ENCODE data around the gene STRA8. TPM values are rescaled to one million over a fixed set of nuclear protein-coding genes. Genes with fewer than 3 reads are reported as not detected.

Gene STRA8
- total and polyA plus RNA-seq, 3 donors from 2014 or later, result 0.87 to 3.5 (median 1.4) TPM

- no peak overlapping the region for H3K27ac ChIP-seq
- H3K4me1 ChIP-seq, result peaks cover under 1% of the 10 kb centered on the region
- no peaks in the 10 kb centered on the region for H3K9me3 ChIP-seq
- no peaks in the 10 kb centered on the region for H3K36me3 ChIP-seq (ENCODE audit: low read depth, missing control alignments)
- DNase-seq, result no peak
- H3K4me3 ChIP-seq, result no peak overlapping the region
- 80 to 84% methylated on average over 3 of the region's 3 CpGs for WGBS, 2 donors
- H3K27me3 ChIP-seq, result no peaks in the 10 kb centered on the region
- no peak for TF ChIP-seq POLR2A (IDR thresholded peaks at IDR 0.05)
- TF ChIP-seq CTCF (IDR thresholded peaks at IDR 0.05), result no peak
- intact Hi-C loops (cut with DNase I; ENCODE audit: low total_unique reads), result no loop called here
Observed at GRCh38 chr7:135248546-135248945, 14.9 kb downstream of the STRA8 start.

GRCh38 chr7:135251496-135252391 lies 18.1 kb downstream of the STRA8 start:
- no peaks in the 10 kb centered on the region for H3K27me3 ChIP-seq
- peaks cover 13% of the 10 kb centered on the region for H3K4me1 ChIP-seq
- H3K36me3 ChIP-seq (ENCODE audit: low read depth, missing control alignments), result no peaks in the 10 kb centered on the region
- no peaks in the 10 kb centered on the region for H3K9me3 ChIP-seq
- H3K27ac ChIP-seq, result no peak overlapping the region
- 89 to 95% methylated on average over 4 of the region's 4 CpGs for whole genome bisulfite sequencing, 2 donors
- DNase-seq, result no peak
- H3K4me3 ChIP-seq, result no peak overlapping the region
- intact Hi-C loops (cut with DNase I; ENCODE audit: low total_unique reads), result no loop called here
- TF ChIP-seq CTCF (IDR thresholded peaks at IDR 0.05), result no peak
- no peak for TF ChIP-seq POLR2A (IDR thresholded peaks at IDR 0.05)

GRCh38 chr7:135253851-135254771 lies 20.5 kb downstream of the STRA8 start:
- TF ChIP-seq CTCF (IDR thresholded peaks at IDR 0.05) (no peak), POLR2A (IDR thresholded peaks at IDR 0.05) (no peak)
- peaks cover 14% of the 10 kb centered on the region for H3K4me1 ChIP-seq
- no peak overlapping the region for H3K4me3 ChIP-seq
- peak; percentile 57 for DNase-seq
- no peaks in the 10 kb centered on the region for H3K9me3 ChIP-seq
- H3K27me3 ChIP-seq, result no peaks in the 10 kb centered on the region
- peak overlapping the region in 1 of 2 donors; percentile 31 for H3K27ac ChIP-seq
- 45 to 46% methylated on average over 4 to 9 of the region's 9 CpGs for WGBS, 2 donors
- H3K36me3 ChIP-seq (ENCODE audit: low read depth, missing control alignments), result no peaks in the 10 kb centered on the region
- intact Hi-C loops (cut with DNase I; ENCODE audit: low total_unique reads), result no loop called here

GRCh38 chr7:135257790-135258189 lies 24.2 kb downstream of the STRA8 start:
- H3K36me3 ChIP-seq (ENCODE audit: low read depth, missing control alignments), result no peaks in the 10 kb centered on the region
- H3K9me3 ChIP-seq, result no peaks in the 10 kb centered on the region
- no peak overlapping the region for H3K4me3 ChIP-seq
- H3K27me3 ChIP-seq, result no peaks in the 10 kb centered on the region
- 77 to 78% methylated on average over 4 of the region's 4 CpGs for WGBS, 2 donors
- DNase-seq, result no peak
- TF ChIP-seq POLR2A (IDR thresholded peaks at IDR 0.05), result no peak
- H3K4me1 ChIP-seq, result peaks cover 45% of the 10 kb centered on the region
- intact Hi-C loops (cut with DNase I; ENCODE audit: low total_unique reads), result no loop called here
- H3K27ac ChIP-seq, result no peak overlapping the region

GRCh38 chr7:135258585-135258984 lies 24.9 kb downstream of the STRA8 start:
- Histone ChIP-seq H3K9me3 (no peaks in the 10 kb centered on the region), H3K27me3 (no peaks in the 10 kb centered on the region), H3K4me1 (peaks cover 44% of the 10 kb centered on the region), H3K27ac (no peak overlapping the region), H3K4me3 (no peak overlapping the region), H3K36me3 (ENCODE audit: low read depth, missing control alignments) (no peaks in the 10 kb centered on the region)
- intact Hi-C loops (cut with DNase I; ENCODE audit: low total_unique reads), result no loop called here
- TF ChIP-seq CTCF (IDR thresholded peaks at IDR 0.05), result no peak
- no peak for TF ChIP-seq POLR2A (IDR thresholded peaks at IDR 0.05)
- DNase-seq, result no peak
- 32 to 85% methylated on average over 3 of the region's 3 CpGs for WGBS, 2 donors
